ENCODE data around the gene AKAP13. TPM values are rescaled to one million over a fixed set of nuclear protein-coding genes. Genes with fewer than 3 reads are reported as not detected.

AKAP13 gene
- total and polyA plus RNA-seq, 2 of the 13 experiments (the other 11 are each of a cell fraction or from before 2014, with no cell fraction given): 6.7 to 27.1 TPM

- TF ChIP-seq, protein P1, sequence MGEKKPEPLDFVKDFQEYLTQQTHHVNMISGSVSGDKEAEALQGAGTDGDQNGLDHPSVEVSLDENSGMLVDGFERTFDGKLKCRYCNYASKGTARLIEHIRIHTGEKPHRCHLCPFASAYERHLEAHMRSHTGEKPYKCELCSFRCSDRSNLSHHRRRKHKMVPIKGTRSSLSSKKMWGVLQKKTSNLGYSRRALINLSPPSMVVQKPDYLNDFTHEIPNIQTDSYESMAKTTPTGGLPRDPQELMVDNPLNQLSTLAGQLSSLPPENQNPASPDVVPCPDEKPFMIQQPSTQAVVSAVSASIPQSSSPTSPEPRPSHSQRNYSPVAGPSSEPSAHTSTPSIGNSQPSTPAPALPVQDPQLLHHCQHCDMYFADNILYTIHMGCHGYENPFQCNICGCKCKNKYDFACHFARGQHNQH (CRISPR knock-in tag; IDR thresholded peaks at IDR 0.05): 0 out of 2 replicates have a peak, but pooled peaks have one; percentile 32
- TF ChIP-seq CEBPB (IDR thresholded peaks at IDR 0.05; ENCODE audit: borderline replicate concordance, low read depth, low read length) (0 out of 2 replicates have a peak, but pooled peaks have one; percentile 20), PRDM10 (CRISPR knock-in tag; IDR thresholded peaks at IDR 0.05; ENCODE audit: low read depth) (0 out of 2 replicates have a peak, but pooled peaks have one; percentile 39), SRY (CRISPR knock-in tag; IDR thresholded peaks at IDR 0.05) (no peak), TEF (CRISPR knock-in tag; IDR thresholded peaks at IDR 0.05) (no peak), CBFB (CRISPR knock-in tag; IDR thresholded peaks at IDR 0.05) (no peak), HOXA5 (CRISPR knock-in tag; IDR thresholded peaks at IDR 0.05) (0 out of 2 replicates have a peak, but pooled peaks have one; percentile 60), ZMAT5 (CRISPR knock-in tag; IDR thresholded peaks at IDR 0.05; ENCODE audit: borderline replicate concordance, low read depth) (no peak), HDAC2 (CRISPR knock-in tag; IDR thresholded peaks at IDR 0.05) (peak; percentile 78), ZNF841 (CRISPR knock-in tag; IDR thresholded peaks at IDR 0.05; ENCODE audit: borderline replicate concordance) (no peak), ZNF432 (CRISPR knock-in tag; IDR thresholded peaks at IDR 0.05; ENCODE audit: borderline replicate concordance) (no peak), FOXO1 (CRISPR knock-in tag; IDR thresholded peaks at IDR 0.05) (peak; percentile 79; the same call in 1 of the 2 replicates), GMEB1 (CRISPR knock-in tag; IDR thresholded peaks at IDR 0.05; ENCODE audit: borderline replicate concordance) (no peak), ARID5B (CRISPR knock-in tag; IDR thresholded peaks at IDR 0.05) (peak; percentile 87), NFRKB (IDR thresholded peaks at IDR 0.05) (no peak), NR2F2 (IDR thresholded peaks at IDR 0.05; ENCODE audit: borderline replicate concordance, low read depth) (no peak), MAFK (conservative IDR thresholded peaks at IDR 0.05 in 1 of 2, IDR thresholded peaks at IDR 0.05 in 1 of 2; ENCODE audit: low read length in 2 of 2) (no peak), ELF3 (CRISPR knock-in tag; IDR thresholded peaks at IDR 0.05) (peak; percentile 34; the same call in 1 of the 2 replicates), ZFP37 (CRISPR knock-in tag; IDR thresholded peaks at IDR 0.05; ENCODE audit: borderline replicate concordance) (0 out of 2 replicates have a peak, but pooled peaks have one; percentile 55)
Measured at GRCh38 chr15:85781099-85781498, 400.7 kb downstream of the AKAP13 start (continued).
